Natural killer cell treated with Interleukin-12 subunit alpha and Interleukin-12 subunit beta and Interleukin-15 and Interleukin-18, amount 100 ng/mL, for 72 hours (primary cell): ENCODE measurements around the gene GLI3. TPM values are rescaled to one million over a fixed set of nuclear protein-coding genes. Genes with fewer than 3 reads are reported as not detected.

Experiments
- ATAC-seq, 2 donors: fragments of 150-1000 bp; cut with Tn5 transposase in 1 of 2; sonication (Bioruptor Pico), chemical (Tn5 transposase) in 1 of 2; 2 replicates each; pipeline ENCODE4 v1.10.0; 2021
- DNase-seq: peaks from one replicate; pipeline ENCODE4 v3.0.0; 2022; ENCODE audit warnings: low spot score
- H3K27ac Mint-ChIP-seq, 2 donors: 1 replicate in 1 of 2; 2 replicates in 1 of 2; pipeline ENCODE4 v1.8.0; 2022; ENCODE audit warnings: mixed read lengths in 2 of 2, mild to moderate bottlenecking in 1 of 2, moderate library complexity in 1 of 2
- H3K27me3 Mint-ChIP-seq, 2 donors: 1 replicate in 1 of 2; 2 replicates in 1 of 2; pipeline ENCODE4 v1.8.0; 2022; ENCODE audit warnings: mixed read lengths in 2 of 2
- H3K36me3 Mint-ChIP-seq: one replicate; pipeline ENCODE4 v1.8.0; 2022; ENCODE audit warnings: mixed read lengths
- H3K4me1 Mint-ChIP-seq, 2 donors: 1 replicate in 1 of 2; 2 replicates in 1 of 2; pipeline ENCODE4 v1.8.0; 2022; ENCODE audit warnings: low read depth in 2 of 2, mixed read lengths in 2 of 2, mild to moderate bottlenecking in 1 of 2
- H3K4me3 Mint-ChIP-seq: one replicate; pipeline ENCODE4 v1.8.0; 2022; ENCODE audit warnings: mixed read lengths
- H3K9me3 Mint-ChIP-seq: 2 replicates; pipeline ENCODE4 v1.8.0; 2022; ENCODE audit warnings: mixed read lengths
- total RNA-seq, 2 donors: library from RNA; stranded (reverse); gene quantifications; one replicate each; pipeline ENCODE4 v1.2.3, GENCODE V29; 2022

Gene GLI3
- total RNA-seq, 2 donors from 2014 or later: 0.25 to 1.1 TPM

DNA sequence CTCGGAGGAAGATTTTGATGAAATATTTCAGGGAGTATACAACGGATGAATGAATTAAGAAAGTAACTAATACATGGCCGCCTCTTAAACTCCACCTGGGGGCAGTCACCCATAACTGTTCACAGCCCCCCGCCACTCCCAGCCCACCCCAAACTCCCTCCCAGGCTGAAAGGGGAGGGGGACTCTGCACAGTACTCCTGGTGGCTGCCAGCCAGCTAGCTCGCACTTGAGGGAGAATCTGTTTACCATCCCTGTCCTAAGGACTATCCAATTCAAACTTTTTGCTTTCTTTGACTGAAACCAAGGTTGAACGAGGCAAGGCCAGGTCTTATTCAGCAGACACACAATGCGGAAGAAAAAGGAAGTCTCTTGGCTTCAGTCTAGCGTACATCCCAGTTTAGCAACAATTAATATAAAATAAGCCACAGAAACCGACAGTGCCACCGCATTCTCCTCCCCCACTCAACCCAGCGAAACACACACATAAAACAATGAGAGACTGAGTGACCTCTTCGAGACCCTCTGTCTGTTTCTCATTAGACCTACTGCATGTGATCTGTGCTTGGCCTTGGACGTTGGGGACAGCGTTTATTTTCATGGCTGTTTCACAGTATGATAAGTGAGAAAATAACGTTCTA lies 219.5 kb downstream of the GLI3 start:
- H3K27ac Mint-ChIP-seq: no peak overlapping the region
- H3K4me3 Mint-ChIP-seq: no peak overlapping the region
- peaks cover 5% of the 10 kb centered on the region for H3K9me3 Mint-ChIP-seq
- H3K4me1 Mint-ChIP-seq: peaks cover 4 to 8% of the 10 kb centered on the region in 2 donors
- ATAC-seq (no peak), DNase-seq (no peak)
- H3K36me3 Mint-ChIP-seq: peaks cover 10% of the 10 kb centered on the region
- H3K27me3 Mint-ChIP-seq: peaks cover 2 to 14% of the 10 kb centered on the region in 2 donors

DNA sequence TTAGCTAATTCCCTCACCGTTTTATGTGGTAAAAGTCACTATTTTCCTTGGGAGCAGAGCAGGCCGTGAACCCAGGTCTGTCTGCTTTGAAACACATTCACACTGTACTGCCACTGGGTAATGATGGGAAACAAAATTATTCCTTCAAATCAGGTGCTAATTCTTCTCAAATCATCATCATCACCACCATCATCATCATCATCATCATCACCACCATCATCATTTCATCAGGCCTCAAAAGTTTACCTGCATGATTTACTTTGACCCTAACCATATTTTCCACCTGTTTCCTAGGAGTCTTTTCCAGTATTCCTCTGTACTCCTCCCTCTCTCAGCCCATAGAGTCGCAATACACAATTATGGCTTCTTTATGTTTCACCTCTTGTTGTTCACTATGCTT lies 220.5 kb downstream of the GLI3 start:
- ATAC-seq: no peak
- Mint-ChIP-seq H3K9me3 (peaks cover 5% of the 10 kb centered on the region), H3K4me3 (no peak overlapping the region), H3K4me1 (peaks cover 4 to 8% of the 10 kb centered on the region in 2 donors), H3K27me3 (peaks cover 2 to 14% of the 10 kb centered on the region in 2 donors), H3K36me3 (peaks cover 10% of the 10 kb centered on the region), H3K27ac (no peak overlapping the region)
- DNase-seq: no peak

DNA sequence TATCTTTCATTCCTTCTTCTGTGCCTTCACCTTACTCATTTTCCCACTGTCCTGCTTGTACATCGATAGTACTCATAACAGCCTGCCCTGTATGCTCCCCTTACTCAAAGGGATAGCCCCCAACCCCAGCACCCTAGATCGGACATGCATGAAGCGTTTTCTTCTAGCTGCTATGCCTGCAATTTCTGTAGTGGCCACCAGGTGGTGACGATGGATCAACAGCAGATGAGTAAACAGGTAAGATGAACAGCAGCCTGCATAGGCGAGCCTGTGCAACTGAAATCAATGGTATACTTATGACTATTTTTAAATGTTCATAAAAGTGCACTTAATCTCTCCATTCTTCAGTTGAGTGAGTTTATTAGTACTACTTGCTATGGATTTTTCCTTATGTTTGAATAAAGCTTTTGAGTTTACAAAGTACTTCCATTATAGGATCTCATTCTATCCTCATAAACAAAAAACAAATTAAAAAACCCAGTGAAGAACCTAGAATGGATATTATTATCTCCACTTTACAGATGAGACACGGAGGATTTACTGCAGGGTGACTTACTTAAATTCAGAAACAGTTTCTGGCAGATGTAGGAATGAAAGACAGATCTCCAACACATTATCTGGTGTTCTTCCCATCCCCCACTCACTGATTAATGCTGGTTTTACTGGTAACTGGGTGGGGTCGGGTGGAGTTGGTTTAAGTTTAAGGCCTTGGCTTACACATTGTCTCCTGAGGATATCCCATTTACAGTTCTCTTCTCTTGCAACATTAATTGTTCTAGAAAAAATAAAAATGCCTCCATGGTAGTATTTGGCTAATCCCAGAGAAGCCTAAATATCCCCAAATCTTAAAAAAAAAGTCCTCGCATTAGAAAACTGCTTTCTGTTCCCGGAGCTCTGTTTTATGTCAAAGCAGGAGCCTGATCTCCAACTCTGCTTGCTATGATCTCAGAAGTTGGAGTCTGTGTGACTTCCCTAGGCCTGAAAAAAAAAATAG lies 222.1 kb downstream of the GLI3 start:
- ATAC-seq (no peak), DNase-seq (no peak)
- no peak overlapping the region for H3K4me3 Mint-ChIP-seq
- peaks cover 10% of the 10 kb centered on the region for H3K36me3 Mint-ChIP-seq
- H3K27ac Mint-ChIP-seq: no peak overlapping the region
- peaks cover 5% of the 10 kb centered on the region for H3K9me3 Mint-ChIP-seq
- peaks cover 4 to 8% of the 10 kb centered on the region in 2 donors for H3K4me1 Mint-ChIP-seq
- H3K27me3 Mint-ChIP-seq: peaks cover 2 to 14% of the 10 kb centered on the region in 2 donors

DNA sequence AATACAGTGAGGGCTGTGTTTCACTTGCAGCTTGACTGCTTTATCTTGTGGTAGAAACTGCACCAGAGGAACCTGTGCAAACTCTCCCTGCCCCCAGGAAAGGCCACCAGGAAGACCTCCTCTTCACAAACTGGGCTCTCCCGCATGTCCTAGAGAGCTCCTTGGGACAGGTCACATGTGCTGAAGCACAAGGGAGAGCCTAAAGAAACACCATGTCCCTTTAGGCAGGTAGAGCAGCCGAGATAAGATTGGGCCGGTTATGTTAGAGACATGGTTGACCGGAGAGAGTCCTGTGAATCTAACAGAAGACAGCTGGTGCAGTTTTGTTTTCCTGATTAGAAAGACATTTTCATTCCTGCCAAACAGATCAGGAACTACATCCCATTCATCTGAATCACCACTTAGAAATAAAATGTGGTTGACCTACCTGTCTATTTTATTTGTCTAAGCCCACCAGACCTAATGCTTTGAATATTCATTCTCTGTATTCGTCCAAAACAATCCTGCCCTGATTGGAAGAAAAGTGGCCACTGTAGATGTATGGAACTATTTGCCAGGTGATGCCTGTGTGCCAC lies 224.1 kb downstream of the GLI3 start:
- peaks cover 4 to 9% of the 10 kb centered on the region in 2 donors for H3K27me3 Mint-ChIP-seq
- H3K27ac Mint-ChIP-seq: no peak overlapping the region
- H3K4me1 Mint-ChIP-seq: peaks cover 4 to 5% of the 10 kb centered on the region in 2 donors
- ATAC-seq (no peak), DNase-seq (no peak)
- no peak overlapping the region for H3K4me3 Mint-ChIP-seq
- peaks cover 5% of the 10 kb centered on the region for H3K9me3 Mint-ChIP-seq
- peaks cover 10% of the 10 kb centered on the region for H3K36me3 Mint-ChIP-seq

DNA sequence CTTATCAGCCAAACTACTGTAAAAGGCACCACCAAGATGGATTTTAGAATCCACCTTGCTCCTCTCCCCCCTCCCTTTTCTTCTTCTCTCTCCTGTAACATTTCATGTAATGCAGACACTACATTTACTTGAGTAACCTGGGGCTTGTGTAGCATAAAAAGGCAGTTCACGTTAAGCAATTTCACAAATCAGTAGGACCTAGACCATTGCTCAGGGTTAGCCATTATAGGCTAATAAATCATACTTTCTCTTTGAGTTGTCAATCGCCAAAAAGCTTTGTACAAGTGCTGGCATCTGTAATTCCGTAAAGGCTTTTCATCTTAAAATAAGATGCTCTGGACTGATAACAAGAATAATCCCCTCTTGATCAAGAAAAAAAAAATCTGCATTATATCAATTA lies 224.7 kb downstream of the GLI3 start:
- H3K4me1 Mint-ChIP-seq: peaks cover 4 to 5% of the 10 kb centered on the region in 2 donors
- H3K27me3 Mint-ChIP-seq: peaks cover 4 to 9% of the 10 kb centered on the region in 2 donors
- H3K27ac Mint-ChIP-seq: no peak overlapping the region
- DNase-seq: no peak
- H3K4me3 Mint-ChIP-seq: no peak overlapping the region
- ATAC-seq: no peak
- H3K36me3 Mint-ChIP-seq: peaks cover 10% of the 10 kb centered on the region
- H3K9me3 Mint-ChIP-seq: peaks cover 5% of the 10 kb centered on the region

DNA sequence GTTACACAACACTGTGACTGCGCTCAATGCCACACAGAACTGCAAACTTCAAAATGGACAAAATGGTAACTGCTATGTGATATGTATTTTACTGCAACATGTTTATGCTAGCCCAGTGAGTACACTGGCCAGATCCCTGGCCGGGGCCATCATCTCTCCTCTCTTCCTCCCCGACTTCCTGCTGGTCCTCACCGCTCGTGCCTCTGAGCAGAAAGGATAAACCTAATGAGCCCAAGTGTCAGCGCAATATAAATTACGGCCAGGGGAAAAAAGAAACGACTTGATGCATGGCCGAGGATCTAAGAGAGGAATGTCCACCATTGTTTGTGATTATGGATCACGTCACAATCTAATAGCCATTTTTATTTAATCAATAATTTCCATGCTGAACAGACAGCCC lies 225.2 kb downstream of the GLI3 start:
- Mint-ChIP-seq H3K27me3 (peaks cover 4 to 9% of the 10 kb centered on the region in 2 donors), H3K27ac (no peak overlapping the region), H3K36me3 (peaks cover 10% of the 10 kb centered on the region), H3K9me3 (peaks cover 5% of the 10 kb centered on the region), H3K4me3 (no peak overlapping the region), H3K4me1 (peaks cover 4% of the 10 kb centered on the region in 2 donors)
- ATAC-seq (no peak), DNase-seq (no peak)

DNA sequence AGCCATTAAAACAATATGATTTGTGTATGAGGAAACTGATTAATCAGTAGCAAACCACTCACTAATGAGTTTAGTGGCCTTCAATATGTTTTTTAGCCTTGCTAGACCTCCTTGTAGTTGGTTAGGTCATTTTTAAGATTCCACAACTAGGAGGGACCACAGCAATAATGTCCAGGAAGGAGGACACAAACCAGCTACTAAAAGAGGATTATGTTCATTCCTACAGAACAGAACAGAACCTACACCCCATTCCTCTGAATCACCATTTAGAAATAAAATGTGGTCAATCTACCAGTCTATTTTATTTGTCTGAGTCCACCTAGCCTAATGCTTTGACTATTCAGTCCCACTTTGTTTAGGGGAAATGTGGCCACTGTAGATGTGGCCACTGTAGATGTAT lies 226.3 kb downstream of the GLI3 start:
- peaks cover 5% of the 10 kb centered on the region for H3K9me3 Mint-ChIP-seq
- ATAC-seq (no peak), DNase-seq (no peak)
- H3K27me3 Mint-ChIP-seq: peaks cover 4 to 9% of the 10 kb centered on the region in 2 donors
- H3K36me3 Mint-ChIP-seq: peaks cover 10% of the 10 kb centered on the region
- peaks cover 0 to 4% of the 10 kb centered on the region in 2 donors for H3K4me1 Mint-ChIP-seq
- no peak overlapping the region for H3K27ac Mint-ChIP-seq
- no peak overlapping the region for H3K4me3 Mint-ChIP-seq

DNA sequence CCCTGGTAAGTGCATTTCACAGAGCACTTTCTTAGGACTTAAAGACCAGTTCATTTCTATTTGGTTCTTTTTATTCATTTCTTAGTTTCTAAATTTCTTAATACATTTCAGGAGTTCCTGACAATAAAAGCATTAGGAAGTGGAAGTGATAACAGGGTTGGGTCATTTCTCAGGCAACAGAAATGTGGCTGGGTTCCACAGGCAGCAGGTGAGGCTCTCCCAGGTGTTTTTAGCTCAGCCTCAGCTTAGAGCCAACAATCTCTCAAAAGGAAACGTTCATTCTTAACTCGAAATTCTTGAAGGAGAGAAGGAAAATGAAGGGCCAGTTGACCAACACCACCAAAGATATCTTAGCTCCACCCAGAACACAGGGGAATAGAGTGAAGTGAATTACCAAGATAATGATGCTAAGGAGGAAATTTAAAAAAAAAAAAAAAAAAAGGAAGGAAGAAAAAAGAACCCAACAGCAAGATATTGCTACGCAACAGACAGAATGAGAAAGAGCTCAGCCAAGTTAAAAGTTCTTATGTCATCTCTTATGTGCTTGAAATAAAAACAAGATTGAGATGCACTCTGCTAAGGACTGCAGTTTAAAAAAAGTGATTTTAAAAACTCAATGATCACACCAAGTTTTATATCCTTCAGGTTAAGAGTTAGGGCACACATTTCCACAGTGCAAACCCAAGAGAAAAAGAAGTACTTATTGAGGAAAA lies 230.1 kb downstream of the GLI3 start:
- Mint-ChIP-seq H3K9me3 (no peaks in the 10 kb centered on the region), H3K4me3 (no peak overlapping the region), H3K36me3 (no peaks in the 10 kb centered on the region), H3K27me3 (peaks cover 0 to 7% of the 10 kb centered on the region in 2 donors), H3K27ac (no peak overlapping the region), H3K4me1 (no peaks in the 10 kb centered on the region)
- DNase-seq: no peak
- no peak for ATAC-seq

DNA sequence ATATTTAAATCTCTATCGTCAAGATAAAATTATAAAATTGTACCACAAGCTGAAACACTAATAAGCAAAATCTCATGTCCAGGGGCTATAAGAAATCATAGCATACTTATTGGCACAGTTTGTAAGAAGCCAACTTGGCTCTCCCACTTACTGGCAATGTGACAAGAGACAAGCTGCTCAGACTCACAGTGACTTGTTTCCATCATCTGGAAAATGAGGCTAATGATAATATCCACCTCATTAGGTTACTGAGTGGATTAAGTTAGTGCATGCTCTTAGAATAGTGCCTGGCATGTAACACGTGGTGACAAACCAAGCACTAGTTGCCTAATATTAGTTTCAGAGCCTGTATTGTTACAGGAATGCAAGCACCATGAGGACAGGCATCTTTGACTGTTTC lies 234.4 kb downstream of the GLI3 start:
- Mint-ChIP-seq H3K4me3 (no peak overlapping the region), H3K27ac (no peak overlapping the region), H3K9me3 (no peaks in the 10 kb centered on the region), H3K27me3 (peaks cover 12% of the 10 kb centered on the region in 2 donors), H3K4me1 (no peaks in the 10 kb centered on the region), H3K36me3 (no peaks in the 10 kb centered on the region)
- no peak for ATAC-seq
- no peak for DNase-seq

DNA sequence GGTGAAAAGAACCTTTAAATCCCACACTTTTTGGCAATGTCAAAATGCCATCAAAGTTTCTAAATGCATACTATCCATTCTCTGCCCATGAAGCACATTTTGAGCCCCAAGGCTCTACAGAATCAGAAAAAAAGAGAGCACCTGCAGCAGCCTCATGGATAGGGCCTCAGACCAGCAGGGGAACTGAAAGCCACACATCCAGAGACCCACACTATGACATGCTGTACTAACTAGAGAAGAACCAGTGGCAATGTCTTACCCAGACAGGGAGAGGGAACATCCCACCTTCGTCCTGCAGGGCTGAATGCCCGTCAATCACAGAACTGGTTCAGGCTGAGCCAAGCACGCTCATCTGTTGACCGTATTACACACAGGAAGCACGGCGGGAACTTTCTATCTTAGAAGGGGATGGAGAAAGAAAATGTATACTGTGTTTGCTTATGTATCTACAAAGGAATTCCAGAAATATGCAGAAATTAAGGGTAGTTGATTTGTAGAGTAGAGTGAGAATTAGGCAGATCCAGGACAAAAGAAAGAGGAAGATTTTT lies 237.2 kb downstream of the GLI3 start:
- H3K36me3 Mint-ChIP-seq: no peaks in the 10 kb centered on the region
- H3K27me3 Mint-ChIP-seq: peaks cover 9 to 12% of the 10 kb centered on the region in 2 donors
- H3K27ac Mint-ChIP-seq: no peak overlapping the region
- no peaks in the 10 kb centered on the region for H3K4me1 Mint-ChIP-seq
- ATAC-seq: no peak
- H3K9me3 Mint-ChIP-seq: no peaks in the 10 kb centered on the region
- DNase-seq: no peak
- no peak overlapping the region for H3K4me3 Mint-ChIP-seq

DNA sequence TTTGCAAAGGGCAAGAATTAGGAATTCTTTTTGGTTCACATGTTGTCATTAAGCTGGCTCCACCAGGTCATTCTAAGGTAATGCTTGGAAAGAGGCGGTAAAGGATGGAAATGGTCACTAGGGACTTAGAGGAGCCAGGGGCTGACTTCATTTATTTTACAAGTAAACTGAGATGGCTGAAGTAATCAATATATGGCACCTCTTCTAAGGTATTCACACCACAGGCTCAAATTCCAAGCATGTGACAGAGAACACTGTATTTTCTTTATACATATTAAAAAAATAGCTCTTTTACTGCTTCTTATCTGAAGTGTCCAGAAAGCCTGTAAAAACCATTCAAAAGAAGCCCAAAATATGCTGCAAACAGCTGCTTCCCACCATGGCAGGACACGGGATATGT lies 239.0 kb downstream of the GLI3 start:
- DNase-seq (no peak), ATAC-seq (no peak)
- Mint-ChIP-seq H3K9me3 (no peaks in the 10 kb centered on the region), H3K4me3 (no peak overlapping the region), H3K36me3 (no peaks in the 10 kb centered on the region), H3K4me1 (no peaks in the 10 kb centered on the region), H3K27me3 (peaks cover 9 to 12% of the 10 kb centered on the region in 2 donors), H3K27ac (no peak overlapping the region)

DNA sequence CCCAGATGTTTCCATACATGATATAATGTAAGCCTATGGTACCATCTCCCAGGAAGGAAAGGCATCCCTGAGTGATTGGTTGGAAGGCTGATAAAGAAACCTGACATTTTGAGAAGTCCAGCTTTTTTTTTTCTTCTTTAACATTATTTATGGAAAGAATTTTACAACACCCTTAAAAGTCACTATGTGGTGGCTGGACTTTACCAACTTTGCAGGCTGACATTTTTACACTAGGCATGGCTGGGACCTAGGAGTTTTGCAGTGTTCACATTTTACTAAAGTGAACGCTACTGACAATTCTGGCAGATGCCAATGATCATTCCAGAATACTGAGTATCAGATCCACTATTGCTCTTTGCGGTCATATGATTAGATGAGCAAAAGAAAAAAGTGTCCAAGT lies 239.9 kb downstream of the GLI3 start:
- no peaks in the 10 kb centered on the region for H3K9me3 Mint-ChIP-seq
- no peak for ATAC-seq
- no peaks in the 10 kb centered on the region for H3K4me1 Mint-ChIP-seq
- DNase-seq: no peak
- no peaks in the 10 kb centered on the region for H3K36me3 Mint-ChIP-seq
- no peak overlapping the region for H3K4me3 Mint-ChIP-seq
- no peak overlapping the region for H3K27ac Mint-ChIP-seq
- peaks cover 7 to 12% of the 10 kb centered on the region in 2 donors for H3K27me3 Mint-ChIP-seq

DNA sequence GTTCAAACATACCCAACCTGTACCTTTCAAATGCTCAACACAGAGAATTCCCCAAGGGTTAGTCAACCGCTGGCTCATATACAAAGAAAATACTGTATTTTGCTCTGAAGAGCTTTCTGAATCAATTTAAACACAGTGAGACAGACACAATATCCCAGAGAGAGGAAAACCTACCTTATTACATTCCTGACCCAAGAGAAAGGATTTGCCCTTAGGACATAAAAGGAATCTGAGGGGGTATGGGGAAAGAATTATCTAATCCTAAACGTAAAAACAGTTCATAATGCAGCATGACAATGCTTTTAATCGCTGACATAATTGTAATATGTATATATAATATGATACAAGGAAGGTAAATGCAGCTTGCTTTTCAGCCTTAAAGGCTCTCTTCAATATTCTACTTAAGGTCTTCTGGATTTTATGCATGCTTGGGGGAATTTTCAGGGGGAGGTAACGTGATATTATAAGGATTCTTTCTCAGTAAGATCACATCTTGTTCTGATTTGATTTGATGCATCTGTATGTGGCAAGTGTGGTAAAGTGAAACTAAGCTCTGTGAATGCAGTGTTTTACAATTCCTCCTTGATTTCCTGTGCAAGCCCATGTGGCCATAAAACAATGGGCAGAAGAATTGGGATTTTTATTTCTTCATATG lies 240.5 kb downstream of the GLI3 start:
- DNase-seq: no peak
- H3K36me3 Mint-ChIP-seq: no peaks in the 10 kb centered on the region

More for the DNA sequence above, 240.5 kb downstream of the GLI3 start:
- Mint-ChIP-seq H3K4me1 (no peaks in the 10 kb centered on the region), H3K9me3 (no peaks in the 10 kb centered on the region), H3K4me3 (no peak overlapping the region), H3K27me3 (peaks cover 9 to 10% of the 10 kb centered on the region in 2 donors), H3K27ac (no peak overlapping the region)
- ATAC-seq: no peak
